IMR-90 (cell line): ENCODE data around the gene FNIP1.

Experiments used
- CEBPB ChIP-seq: IDR thresholded peaks from 2 replicates; pipeline ENCODE4 v1.6.1; 2012; ENCODE audit warnings: low read depth, low read length, improper control_type of control experiment
- CHD1 ChIP-seq: IDR thresholded peaks from 2 replicates; pipeline ENCODE4 v1.6.1; 2012; ENCODE audit warnings: low read depth, low read length, improper control_type of control experiment
- CTCF ChIP-seq: conservative IDR thresholded peaks from 2 replicates; pipeline ENCODE4 v1.5.1; 2012; ENCODE audit warnings: mild to moderate bottlenecking, low read depth, low read length, improper control_type of control experiment
- ELK1 ChIP-seq: fragments of 150-350 bp; IDR thresholded peaks from 2 replicates; pipeline ENCODE4 v1.6.1; 2016; ENCODE audit warnings: low read depth, mild to moderate bottlenecking, low read length, moderate library complexity, borderline replicate concordance

GRCh38 chr5:131783874-131784273, 12.9 kb downstream of the FNIP1 start:
- TF ChIP-seq CTCF (no peak), ELK1 (no peak), CHD1 (no peak), CEBPB (no peak)
